NT2/D1 (cell line): ENCODE data around the gene MINAR1.

Experiments used
- YY1 ChIP-seq: IDR thresholded peaks from 2 replicates; pipeline ENCODE4 v1.6.1; 2011; ENCODE audit not compliant: insufficient read length, insufficient read depth
- ZNF274 ChIP-seq: IDR thresholded peaks from 2 replicates; pipeline ENCODE4 v1.6.1; 2011; ENCODE audit warnings: mild to moderate bottlenecking, low read depth, low read length

GRCh38 chr15:79412010-79412409 lies 20.1 kb upstream of the MINAR1 start:
- TF ChIP-seq ZNF274 (no peak), YY1 (no peak)
